ENCODE measurements around the gene ATP11C.
A peak's percentile ranks its signal among the peaks of the same experiment; 100 is the strongest.

The ATP11C gene

DNA sequence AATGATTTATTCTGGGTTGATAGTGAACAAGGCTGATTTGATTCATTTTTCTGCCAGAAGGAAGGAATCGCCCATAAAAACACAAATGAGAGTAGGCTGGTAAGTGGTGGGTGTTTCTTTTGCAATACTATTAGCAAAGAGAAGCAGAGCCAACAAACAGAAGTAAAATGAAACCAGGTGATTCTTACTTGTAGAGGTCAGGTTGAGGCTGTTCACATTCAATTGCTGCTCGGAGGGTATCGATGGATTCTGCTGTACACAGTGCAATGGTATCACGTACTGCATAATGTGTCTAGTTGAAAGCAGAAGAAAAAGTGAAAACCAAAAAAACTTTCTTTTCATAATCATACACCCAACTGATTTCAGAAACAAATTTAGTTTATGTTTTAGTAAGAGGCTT is 130.8 kb downstream of the ATP11C start:
- peak in 1 of 2 donors; percentile 1 for DNase-seq

DNA sequence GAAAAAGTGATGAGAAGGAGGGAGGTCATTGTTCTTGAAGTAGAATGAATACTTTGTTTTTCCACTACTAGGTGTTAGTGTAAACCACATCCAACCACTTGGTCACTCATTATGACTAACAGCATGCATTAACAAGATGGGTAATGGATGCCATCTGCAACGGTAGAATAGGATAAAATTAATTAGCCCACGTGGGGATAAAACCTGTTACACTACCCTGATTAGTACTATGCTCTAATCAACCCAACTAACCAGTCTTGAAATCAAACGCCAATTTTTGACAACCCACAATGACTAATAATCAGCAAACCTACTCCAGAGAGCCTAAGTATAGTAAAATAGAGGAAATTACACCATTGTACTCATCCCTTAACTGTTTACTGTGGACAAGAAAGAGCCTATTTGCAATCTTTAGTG is 131.4 kb downstream of the ATP11C start:
- DNase-seq = peak in 1 of 2 donors; percentile 1

DNA sequence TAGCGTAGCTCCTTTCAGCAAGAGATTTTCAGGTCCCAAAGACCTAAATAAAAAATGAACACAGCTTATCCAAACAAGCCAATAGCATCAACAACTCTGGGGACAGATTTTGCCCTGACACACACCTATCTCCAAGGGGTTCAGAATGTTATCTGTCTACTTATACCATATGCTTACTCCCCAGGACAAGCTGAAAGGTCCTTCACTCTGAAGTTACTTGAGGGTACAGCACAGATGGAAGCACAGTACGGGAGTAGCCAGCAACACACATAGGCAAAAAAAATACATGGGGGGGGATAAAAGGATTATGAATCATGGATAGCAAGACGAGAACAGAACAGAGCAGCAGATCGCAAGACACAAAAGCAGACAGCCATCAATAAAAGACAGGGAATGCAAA is 134.2 kb downstream of the ATP11C start:
- DNase-seq = no peak

DNA sequence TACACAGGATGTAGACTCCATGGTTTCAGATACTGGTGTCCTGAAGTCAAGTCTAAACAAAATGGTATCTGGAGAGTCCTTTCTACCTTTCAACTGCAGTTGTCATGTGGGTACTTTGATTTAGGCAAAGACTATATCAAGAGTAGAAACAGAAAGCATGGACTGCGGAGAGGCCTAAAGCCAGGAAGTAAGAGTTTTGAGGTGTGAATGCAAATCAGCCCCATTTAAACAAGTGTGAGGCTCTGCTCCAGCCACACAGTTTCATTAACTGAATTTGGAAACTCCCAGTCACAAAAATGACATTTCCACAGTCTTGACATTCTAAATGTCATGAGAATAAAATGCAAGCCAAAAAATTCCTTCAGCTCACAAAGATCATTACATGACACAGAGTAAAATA is 137.7 kb downstream of the ATP11C start:
- DNase-seq = no peak

- no peak for DNase-seq
These were observed 145.3 kb downstream of the ATP11C start for GRCh38 chrX:139787601-139788000.

DNA sequence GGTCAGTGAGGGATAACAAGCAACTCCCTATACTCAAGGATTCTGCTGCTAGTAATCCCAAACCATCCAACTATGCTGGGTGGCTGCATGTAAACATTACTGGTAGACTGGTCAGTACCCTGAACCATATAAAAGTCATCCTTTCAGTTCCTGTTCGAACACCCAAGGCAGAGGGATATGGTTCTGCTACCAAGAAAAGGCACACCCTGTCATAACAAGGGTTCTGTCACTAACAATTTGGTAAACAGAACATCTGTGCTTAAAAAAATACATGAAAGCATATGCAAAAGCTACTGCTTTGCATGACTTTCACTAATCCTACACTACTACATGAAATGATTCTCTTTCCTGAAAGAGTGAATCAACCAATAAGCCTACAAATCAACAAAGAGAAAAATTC is 148.0 kb downstream of the ATP11C start:
- DNase-seq = no peak

GRCh38 chrX:139783959-139784358 is 148.9 kb downstream of the ATP11C start:
- DNase-seq = peak in 1 of 2 donors; percentile 6

- DNase-seq = peak; percentile 2 to 9
These were observed 149.8 kb downstream of the ATP11C start for GRCh38 chrX:139783030-139783429.

DNA sequence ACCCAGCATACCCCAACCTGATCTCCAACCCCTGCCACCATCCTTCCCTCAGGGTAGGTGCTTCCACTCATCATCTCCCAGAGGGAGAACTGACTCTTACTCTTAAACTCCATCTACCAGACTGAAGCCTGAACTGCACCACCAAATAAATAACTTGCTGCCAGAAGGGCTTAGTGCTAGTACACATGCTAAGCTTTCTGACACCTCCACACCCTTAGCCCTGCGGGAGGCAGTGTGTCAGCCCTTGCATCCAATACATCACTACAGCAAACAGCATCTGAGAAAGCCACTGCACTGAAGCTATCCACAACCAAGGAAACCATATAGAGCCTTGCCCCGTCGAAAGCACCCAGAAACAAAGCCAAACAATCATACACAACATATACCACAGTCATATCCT is 156.3 kb downstream of the ATP11C start:
- DNase-seq = no peak

- no peak for DNase-seq
These were observed 162.5 kb downstream of the ATP11C start for GRCh38 chrX:139770366-139770765.

- DNase-seq = peak in 1 of 2 donors; percentile 20
These were observed 166.3 kb downstream of the ATP11C start for GRCh38 chrX:139766545-139766983.

- DNase-seq = no peak
These were observed 170.3 kb downstream of the ATP11C start for GRCh38 chrX:139762400-139763183.

- DNase-seq = no peak
These were observed 173.2 kb downstream of the ATP11C start for GRCh38 chrX:139759637-139760036.

- DNase-seq = no peak
These were observed 174.0 kb downstream of the ATP11C start for GRCh38 chrX:139758809-139759208.

DNA sequence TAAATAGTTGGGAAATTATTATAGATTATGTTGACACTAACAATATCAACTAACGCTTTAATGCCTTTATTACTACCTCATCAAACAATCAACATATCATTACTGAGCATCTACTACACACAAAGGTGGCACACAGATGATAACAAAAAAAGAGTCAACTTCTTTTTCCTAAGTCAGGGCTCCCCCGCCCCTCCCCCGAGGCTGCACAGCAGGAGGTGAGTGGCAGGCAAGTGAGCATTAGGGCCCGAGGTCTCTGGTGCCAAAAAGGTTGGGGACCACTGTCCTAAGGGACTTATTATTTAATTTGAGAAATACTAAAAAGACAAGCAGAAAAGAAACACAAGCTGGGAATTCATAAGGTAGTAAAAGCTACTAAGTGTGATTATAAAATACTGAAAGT is 174.6 kb downstream of the ATP11C start:
- DNase-seq = no peak

DNA sequence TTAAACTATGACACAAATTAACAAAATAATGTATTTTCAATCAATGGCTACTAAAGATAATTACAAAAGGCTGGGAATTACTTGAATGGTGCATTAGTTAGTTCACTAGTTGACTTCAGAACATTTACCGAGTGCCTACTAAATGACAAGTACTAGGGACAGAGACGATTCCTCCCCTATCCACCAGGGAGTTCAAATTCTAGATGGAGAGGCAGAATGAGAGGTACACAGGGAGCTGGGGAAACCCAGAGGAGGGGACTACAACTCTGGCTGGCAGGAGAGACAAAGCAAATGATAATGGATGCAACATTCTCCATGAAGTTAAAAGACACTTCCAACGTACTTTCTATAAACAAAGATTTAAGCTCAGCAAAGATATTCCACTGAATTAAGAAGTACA is 181.8 kb downstream of the ATP11C start:
- DNase-seq = no peak

GRCh38 chrX:139750390-139750789 is 182.5 kb downstream of the ATP11C start:
- no peak for DNase-seq

DNA sequence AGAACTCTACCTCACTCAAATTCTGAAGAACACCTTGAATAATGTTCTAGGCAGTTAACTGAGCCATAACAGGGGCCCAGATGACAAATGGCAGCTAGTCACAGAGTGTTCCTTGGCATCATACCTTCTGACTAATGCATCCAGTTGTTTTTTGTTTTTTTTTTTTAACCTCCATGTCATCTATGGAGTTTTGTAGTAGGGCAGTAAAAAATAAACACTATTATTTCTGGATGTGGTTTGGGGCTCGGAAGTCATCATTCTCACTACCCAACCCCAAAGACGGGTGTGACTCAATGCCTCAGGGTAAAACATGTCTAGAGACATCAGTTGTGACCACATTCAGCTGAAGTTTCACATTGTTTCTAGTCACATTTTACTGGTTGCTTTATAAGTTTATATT is 193.7 kb downstream of the ATP11C start:
- DNase-seq = no peak

GRCh38 chrX:139738581-139738980 is 194.3 kb downstream of the ATP11C start:
- no peak for DNase-seq

- DNase-seq = no peak
These were observed 196.7 kb downstream of the ATP11C start for GRCh38 chrX:139736151-139736550.

DNA sequence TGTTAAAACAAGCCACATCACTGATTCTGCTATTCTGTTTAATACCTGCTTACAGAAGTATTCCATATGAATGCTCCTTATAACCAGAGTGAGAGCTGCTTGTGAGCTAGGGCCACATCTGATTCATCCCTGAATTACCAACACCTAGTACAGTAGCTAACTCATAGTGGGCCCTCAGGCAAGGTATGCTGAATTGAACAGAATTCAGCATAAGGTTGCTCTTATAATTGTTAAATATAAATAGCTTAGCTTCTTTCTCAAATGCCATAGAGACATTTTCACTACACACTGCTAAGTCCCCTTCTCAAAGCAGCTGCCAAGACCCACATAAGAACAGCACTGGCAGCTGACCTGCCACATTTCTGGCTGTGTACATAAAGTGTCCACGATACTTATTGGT is 197.9 kb downstream of the ATP11C start:
- no peak for DNase-seq

DNA sequence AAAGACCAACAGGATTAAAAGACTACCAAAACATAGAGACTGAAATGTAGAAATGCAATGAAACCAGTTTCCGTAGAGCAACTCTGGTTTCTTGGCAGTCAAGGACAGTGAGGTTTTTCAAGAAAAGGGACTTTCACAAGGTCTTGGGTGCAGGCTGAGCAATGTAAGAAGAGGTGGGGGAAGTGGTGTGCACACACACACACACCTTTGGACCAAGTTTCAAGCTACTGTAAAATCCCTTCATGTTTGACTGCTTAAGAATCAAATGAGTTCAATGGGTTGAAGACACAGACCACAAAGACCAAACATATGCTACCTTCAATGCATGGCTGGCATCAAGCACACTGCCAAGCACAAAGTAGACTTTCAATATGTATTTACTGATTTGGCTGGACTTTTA is 207.1 kb downstream of the ATP11C start:
- no peak for DNase-seq

GRCh38 chrX:139724626-139725025 is 208.2 kb downstream of the ATP11C start:
- no peak for DNase-seq

DNA sequence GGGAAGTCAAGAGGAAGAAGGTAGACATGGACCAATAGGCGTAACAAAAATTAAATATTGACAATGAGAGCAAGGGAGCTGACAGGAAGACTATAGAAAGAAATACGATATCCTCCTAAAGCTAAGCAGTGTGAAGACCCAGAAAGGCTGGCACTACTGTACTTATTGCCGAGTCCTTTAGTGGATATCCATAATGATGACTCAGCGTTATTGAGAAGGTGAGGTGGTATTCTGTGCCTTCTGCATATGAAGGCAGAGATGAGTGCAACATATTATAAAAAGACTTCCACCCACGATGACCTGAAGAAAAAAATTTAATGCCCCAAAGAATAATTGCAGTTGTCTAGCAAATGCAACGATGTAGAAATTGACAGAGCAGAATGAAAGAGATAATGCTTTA is 211.9 kb downstream of the ATP11C start:
- no peak for DNase-seq

DNA sequence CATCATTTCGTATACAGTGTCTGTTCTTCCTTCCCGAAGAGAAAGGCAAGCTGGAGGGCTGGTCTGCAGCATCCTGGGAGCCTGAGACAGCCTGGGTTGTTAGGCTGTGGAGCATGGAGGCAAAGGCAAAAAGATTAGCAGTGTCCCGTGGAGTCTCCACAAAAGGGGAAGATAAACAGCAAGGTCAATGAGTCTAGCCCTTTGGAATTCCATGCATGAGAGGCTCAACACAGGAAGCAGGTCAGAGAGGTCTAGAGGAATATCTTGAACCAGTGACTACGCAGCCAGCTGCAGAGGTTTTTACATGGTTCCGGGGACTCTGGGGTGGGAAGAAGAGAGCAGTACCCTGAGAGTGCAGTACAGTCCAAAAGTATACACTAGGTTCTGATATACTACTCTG is 212.7 kb downstream of the ATP11C start:
- DNase-seq = no peak
